Bronchial epithelial cell (primary cell): ENCODE measurements around the gene RIPOR2. TPM values are rescaled to one million over a fixed set of nuclear protein-coding genes. Genes with fewer than 3 reads are reported as not detected.

Experiments used
- DNase-seq: peaks from one replicate; pipeline ENCODE4 v3.0.0-alpha.2; 2010; ENCODE audit warnings: low read depth
- FAIRE-seq: peaks from 2 replicates; lab custom pipeline; 2011; peaks lifted over from hg19 to GRCh38; lab: Jason Lieb, UNC
- H3K27me3 ChIP-seq: 2 replicates; pipeline ENCODE4 v1.5.1; 2011; ENCODE audit warnings: low read length; ENCODE audit not compliant: control insufficient read depth, insufficient read depth
- H3K36me3 ChIP-seq: 2 replicates; pipeline ENCODE4 v1.5.1; 2011; ENCODE audit warnings: low read length; ENCODE audit not compliant: control insufficient read depth, insufficient read depth
- H3K4me3 ChIP-seq: 2 replicates; pipeline ENCODE4 v1.5.1; 2011; ENCODE audit warnings: mild to moderate bottlenecking, low read depth, low read length, control low read depth
- total RNA-seq: library from RNA; depleted of rRNA; stranded (reverse); fragments of >200 nt; gene quantifications from 2 replicates; pipeline ENCODE4 v1.2.1, GENCODE V29; 2014
- TF ChIP-seq, protein P1 (sequence below): IDR thresholded peaks from 2 replicates; pipeline ENCODE4 v1.5.1; 2011; ENCODE audit warnings: mild to moderate bottlenecking, moderate library complexity, low read length, control low read depth, inconsistent platforms; ENCODE audit not compliant: insufficient read depth, severe bottlenecking

Gene RIPOR2
- total RNA-seq, 1 donor from 2014 or later, result under 0.01 TPM

DNA sequence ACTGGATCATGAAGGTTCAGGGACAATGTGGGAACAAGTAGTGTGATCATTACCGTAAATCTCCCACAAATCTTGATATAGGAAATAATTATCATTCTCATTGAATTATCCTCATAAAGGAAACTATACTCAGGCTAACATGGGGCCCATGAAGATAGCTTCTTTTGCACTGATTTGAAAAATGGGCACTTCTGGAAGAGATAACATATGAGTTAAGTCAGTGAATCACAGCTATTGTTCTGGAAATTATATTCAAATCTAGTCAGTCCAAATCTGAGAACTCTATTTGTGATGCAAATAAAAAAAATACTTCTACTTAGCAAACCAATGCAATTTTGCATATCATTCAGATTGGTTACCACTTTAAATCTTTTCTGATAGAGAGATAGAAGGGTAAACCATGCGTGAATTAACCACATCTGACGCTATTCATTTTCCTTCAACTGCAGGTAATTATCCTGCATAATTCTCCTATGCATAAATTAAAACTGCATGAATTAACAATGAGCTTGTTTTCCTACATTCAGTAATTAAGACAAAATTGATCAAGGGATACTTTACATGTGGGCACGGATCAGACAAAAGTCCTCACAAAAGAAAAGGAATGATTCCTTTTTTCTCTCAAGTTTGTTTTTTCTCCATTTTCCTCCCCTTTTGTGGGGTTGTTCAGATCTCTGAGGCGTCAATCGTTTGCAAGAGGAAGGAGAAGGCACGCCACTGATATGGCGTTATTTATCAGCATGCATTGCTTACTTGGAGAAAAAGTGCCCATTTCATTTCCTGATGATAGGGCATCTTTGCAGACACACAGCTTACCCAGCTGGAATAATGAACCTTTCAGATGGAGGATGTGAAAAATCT lies 36.4 kb downstream of the RIPOR2 start:
- FAIRE-seq (no peak), DNase-seq (no peak)
- H3K27me3 ChIP-seq, result no peaks in the 10 kb centered on the region
- no peaks in the 10 kb centered on the region for H3K36me3 ChIP-seq
- H3K4me3 ChIP-seq, result no peak overlapping the region
- TF ChIP-seq, protein P1, sequence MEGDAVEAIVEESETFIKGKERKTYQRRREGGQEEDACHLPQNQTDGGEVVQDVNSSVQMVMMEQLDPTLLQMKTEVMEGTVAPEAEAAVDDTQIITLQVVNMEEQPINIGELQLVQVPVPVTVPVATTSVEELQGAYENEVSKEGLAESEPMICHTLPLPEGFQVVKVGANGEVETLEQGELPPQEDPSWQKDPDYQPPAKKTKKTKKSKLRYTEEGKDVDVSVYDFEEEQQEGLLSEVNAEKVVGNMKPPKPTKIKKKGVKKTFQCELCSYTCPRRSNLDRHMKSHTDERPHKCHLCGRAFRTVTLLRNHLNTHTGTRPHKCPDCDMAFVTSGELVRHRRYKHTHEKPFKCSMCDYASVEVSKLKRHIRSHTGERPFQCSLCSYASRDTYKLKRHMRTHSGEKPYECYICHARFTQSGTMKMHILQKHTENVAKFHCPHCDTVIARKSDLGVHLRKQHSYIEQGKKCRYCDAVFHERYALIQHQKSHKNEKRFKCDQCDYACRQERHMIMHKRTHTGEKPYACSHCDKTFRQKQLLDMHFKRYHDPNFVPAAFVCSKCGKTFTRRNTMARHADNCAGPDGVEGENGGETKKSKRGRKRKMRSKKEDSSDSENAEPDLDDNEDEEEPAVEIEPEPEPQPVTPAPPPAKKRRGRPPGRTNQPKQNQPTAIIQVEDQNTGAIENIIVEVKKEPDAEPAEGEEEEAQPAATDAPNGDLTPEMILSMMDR, result no peak

DNA sequence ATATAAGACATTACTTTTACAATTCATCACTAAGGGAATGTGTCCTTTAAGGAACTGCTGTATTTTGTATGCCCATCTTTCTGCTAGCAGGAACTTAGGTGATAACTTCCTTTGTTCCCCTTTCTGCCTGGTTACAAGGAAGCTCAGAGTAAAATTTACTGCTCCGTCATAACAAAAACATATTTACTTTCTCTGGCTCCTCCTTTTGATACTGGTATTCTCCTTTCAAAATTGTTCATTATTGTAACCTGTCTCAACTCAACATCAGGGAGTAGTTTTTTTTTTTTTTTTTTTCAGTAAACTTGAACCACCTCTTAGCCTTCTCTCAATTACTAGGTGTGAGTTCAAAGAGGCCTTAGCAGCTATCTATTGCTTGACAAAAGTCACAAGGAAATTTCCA lies 37.1 kb downstream of the RIPOR2 start:
- Histone ChIP-seq H3K4me3 (no peak overlapping the region), H3K27me3 (no peaks in the 10 kb centered on the region), H3K36me3 (no peaks in the 10 kb centered on the region)
- no peak for FAIRE-seq
- no peak for DNase-seq
- TF ChIP-seq, protein P1, result no peak

DNA sequence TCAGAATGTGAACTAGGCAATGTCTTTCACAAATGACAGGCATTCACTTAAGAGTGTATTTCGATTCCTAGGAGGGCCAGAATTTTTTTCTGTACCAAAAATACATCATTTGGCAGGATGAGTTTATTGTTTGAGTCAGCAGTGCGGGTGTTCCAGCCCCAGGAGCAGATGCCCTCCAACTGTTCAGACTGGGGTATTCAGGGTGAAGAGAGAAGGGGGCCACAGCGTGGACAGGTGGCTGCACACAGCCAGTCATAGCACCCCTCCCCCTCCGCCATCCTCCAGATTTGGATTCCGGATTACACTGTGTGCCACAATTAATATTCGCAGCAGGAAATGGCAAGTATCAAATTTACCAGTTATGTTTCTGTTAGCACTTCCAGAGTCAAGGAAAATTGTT lies 38.6 kb downstream of the RIPOR2 start:
- TF ChIP-seq, protein P1, result no peak
- FAIRE-seq (no peak), DNase-seq (no peak)
- H3K36me3 ChIP-seq, result no peaks in the 10 kb centered on the region
- H3K4me3 ChIP-seq, result no peak overlapping the region
- H3K27me3 ChIP-seq, result no peaks in the 10 kb centered on the region

DNA sequence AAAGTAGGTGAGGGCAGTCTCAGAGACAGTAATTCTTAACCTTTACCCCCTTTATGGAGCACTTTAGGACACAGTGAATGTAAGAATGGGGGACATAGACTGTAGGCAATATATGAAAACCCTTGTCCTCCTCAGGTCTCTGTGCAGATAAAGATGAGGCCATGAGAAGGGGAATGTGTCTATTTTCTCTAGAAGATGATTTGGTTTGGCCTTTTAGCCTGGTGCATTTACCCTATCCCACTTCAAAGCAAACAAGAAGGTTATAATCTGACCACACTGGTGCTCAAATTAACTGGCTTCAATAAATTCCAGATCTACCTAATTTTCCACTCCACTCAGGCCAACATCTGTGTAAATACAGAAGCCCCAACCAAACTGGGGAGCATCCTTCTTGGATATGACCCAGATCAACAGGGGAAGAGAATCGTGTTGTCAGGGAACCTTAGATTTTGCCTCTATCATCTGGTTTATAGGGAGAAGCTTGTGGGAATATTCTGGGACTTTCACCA lies 42.4 kb downstream of the RIPOR2 start:
- FAIRE-seq, result no peak

DNA sequence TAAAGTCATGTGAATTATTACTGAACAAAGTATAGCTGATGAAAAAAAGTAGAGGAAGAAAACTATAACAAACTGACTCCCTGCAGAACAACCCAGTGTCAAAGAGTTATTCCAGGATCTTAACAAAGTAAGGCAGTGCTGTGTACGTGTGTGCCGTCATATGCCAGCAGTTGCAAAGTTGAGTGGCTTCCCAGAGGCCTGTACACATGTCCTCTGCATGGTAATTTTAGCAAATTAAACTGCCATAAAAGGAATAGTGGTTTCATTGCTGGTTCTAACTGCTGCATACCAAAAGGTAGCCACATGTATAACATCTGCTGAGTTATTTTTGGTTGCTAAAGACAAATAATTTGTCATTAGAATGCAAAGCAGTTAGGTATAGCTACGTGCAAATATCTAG lies 44.8 kb downstream of the RIPOR2 start:
- no peak for DNase-seq
- H3K27me3 ChIP-seq, result no peaks in the 10 kb centered on the region
- no peak for FAIRE-seq
- TF ChIP-seq, protein P1, result no peak
- H3K4me3 ChIP-seq, result no peak overlapping the region
- no peaks in the 10 kb centered on the region for H3K36me3 ChIP-seq

More for the DNA sequence above, 42.4 kb downstream of the RIPOR2 start:
- H3K27me3 ChIP-seq, result no peaks in the 10 kb centered on the region
- no peak for DNase-seq
- no peaks in the 10 kb centered on the region for H3K36me3 ChIP-seq
- no peak overlapping the region for H3K4me3 ChIP-seq
- TF ChIP-seq, protein P1, result no peak
